ENCODE measurements around the gene ARNT2.

The ARNT2 gene

GRCh38 chr15:80557441-80558234 lies 153.5 kb downstream of the ARNT2 start:
- no peak for DNase-seq (ENCODE audit: low read depth)

GRCh38 chr15:80558631-80559319 lies 154.6 kb downstream of the ARNT2 start:
- DNase-seq (ENCODE audit: low read depth), result no peak

GRCh38 chr15:80559320-80559693 lies 155.1 kb downstream of the ARNT2 start:
- DNase-seq (ENCODE audit: low read depth), result peak; percentile 65

GRCh38 chr15:80559761-80560160 lies 155.6 kb downstream of the ARNT2 start:
- DNase-seq (ENCODE audit: low read depth), result no peak

- DNase-seq (ENCODE audit: low read depth), result peak; percentile 90
Observed at GRCh38 chr15:80560601-80561400, 156.6 kb downstream of the ARNT2 start.

- no peak for DNase-seq (ENCODE audit: low read depth)
Observed at GRCh38 chr15:80561500-80561899, 157.3 kb downstream of the ARNT2 start.

GRCh38 chr15:80562033-80562432 lies 157.9 kb downstream of the ARNT2 start:
- DNase-seq (ENCODE audit: low read depth), result no peak

- DNase-seq (ENCODE audit: low read depth), result no peak
Observed at GRCh38 chr15:80562846-80563245, 158.7 kb downstream of the ARNT2 start.

- no peak for DNase-seq (ENCODE audit: low read depth)
Observed at GRCh38 chr15:80563372-80563997, 159.3 kb downstream of the ARNT2 start.

- no peak for DNase-seq (ENCODE audit: low read depth)
Observed at GRCh38 chr15:80564056-80564455, 159.9 kb downstream of the ARNT2 start.

GRCh38 chr15:80565398-80565797 lies 161.2 kb downstream of the ARNT2 start:
- DNase-seq (ENCODE audit: low read depth), result no peak

- DNase-seq (ENCODE audit: low read depth), result no peak
Observed at GRCh38 chr15:80565988-80566387, 161.8 kb downstream of the ARNT2 start.

GRCh38 chr15:80567721-80568157 lies 163.6 kb downstream of the ARNT2 start:
- DNase-seq (ENCODE audit: low read depth), result no peak

GRCh38 chr15:80568298-80568697 lies 164.1 kb downstream of the ARNT2 start:
- DNase-seq (ENCODE audit: low read depth), result no peak

- no peak for DNase-seq (ENCODE audit: low read depth)
Observed at GRCh38 chr15:80568876-80569605, 164.9 kb downstream of the ARNT2 start.

- DNase-seq (ENCODE audit: low read depth), result no peak
Observed at GRCh38 chr15:80569656-80570055, 165.5 kb downstream of the ARNT2 start.

GRCh38 chr15:80570553-80570952 lies 166.4 kb downstream of the ARNT2 start:
- DNase-seq (ENCODE audit: low read depth), result no peak

- DNase-seq (ENCODE audit: low read depth), result peak; percentile 54
Observed at GRCh38 chr15:80572337-80572736, 168.2 kb downstream of the ARNT2 start.

GRCh38 chr15:80573606-80574005 lies 169.4 kb downstream of the ARNT2 start:
- DNase-seq (ENCODE audit: low read depth), result no peak

- DNase-seq (ENCODE audit: low read depth), result no peak
Observed at GRCh38 chr15:80574590-80574989, 170.4 kb downstream of the ARNT2 start.

GRCh38 chr15:80576519-80577090 lies 172.4 kb downstream of the ARNT2 start:
- no peak for DNase-seq (ENCODE audit: low read depth)
